Uterus (tissue), 2 donors: ENCODE measurements around the gene ZNF563.
A peak's percentile ranks its signal among the peaks of the same experiment; 100 is the strongest.

Source experiments
- POLR2A ChIP-seq, 2 donors: fragments of 450-650 bp; IDR thresholded peaks; one replicate each; pipeline ENCODE4 v1.6.1; 2016; ENCODE audit warnings: antibody characterized with exemption in 2 of 2, mild to moderate bottlenecking in 1 of 2, moderate library complexity in 1 of 2
- TF ChIP-seq, protein P1 (sequence below), 4 experiments: fragments of 200-600 bp in 2 of 4; fragments of 450-650 bp in 2 of 4; sonication (generic) in 2 of 4; IDR thresholded peaks; one replicate each; pipeline ENCODE4 v1.5.1; 2016 to 2019; ENCODE audit warnings: antibody characterized with exemption in 4 of 4, mild to moderate bottlenecking in 2 of 4, moderate library complexity in 1 of 4

DNA sequence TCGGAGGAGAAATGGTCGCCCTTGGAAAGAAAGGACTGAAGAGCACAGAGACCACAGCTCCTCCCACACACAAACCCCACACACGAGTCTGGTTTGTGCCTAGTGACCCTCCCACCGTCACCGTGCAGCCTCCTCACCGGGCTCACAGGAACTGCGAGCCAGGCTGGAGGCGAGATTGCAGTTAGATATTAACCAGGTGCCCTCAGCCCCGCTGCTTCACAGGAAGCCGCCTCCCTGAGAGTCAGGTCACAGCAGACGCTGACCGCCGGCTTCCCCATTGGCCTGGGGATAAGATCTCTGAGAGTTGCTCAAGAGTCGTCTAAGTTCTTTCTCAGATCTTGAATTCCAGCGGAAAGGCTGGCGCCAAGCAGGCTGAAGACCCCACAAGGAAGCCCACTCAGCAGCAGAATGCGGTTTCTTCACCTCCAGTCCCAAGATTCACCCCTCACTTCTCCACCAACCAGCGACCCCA, 39.6 kb downstream of the ZNF563 start:
- TF ChIP-seq, protein P1, sequence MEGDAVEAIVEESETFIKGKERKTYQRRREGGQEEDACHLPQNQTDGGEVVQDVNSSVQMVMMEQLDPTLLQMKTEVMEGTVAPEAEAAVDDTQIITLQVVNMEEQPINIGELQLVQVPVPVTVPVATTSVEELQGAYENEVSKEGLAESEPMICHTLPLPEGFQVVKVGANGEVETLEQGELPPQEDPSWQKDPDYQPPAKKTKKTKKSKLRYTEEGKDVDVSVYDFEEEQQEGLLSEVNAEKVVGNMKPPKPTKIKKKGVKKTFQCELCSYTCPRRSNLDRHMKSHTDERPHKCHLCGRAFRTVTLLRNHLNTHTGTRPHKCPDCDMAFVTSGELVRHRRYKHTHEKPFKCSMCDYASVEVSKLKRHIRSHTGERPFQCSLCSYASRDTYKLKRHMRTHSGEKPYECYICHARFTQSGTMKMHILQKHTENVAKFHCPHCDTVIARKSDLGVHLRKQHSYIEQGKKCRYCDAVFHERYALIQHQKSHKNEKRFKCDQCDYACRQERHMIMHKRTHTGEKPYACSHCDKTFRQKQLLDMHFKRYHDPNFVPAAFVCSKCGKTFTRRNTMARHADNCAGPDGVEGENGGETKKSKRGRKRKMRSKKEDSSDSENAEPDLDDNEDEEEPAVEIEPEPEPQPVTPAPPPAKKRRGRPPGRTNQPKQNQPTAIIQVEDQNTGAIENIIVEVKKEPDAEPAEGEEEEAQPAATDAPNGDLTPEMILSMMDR (IDR thresholded peaks at IDR 0.05): no peak
- TF ChIP-seq POLR2A (IDR thresholded peaks at IDR 0.05): peak in 1 of 2 donors; percentile 37
